Mesenchymal stem cell (in vitro differentiated cells and primary cell): ENCODE measurements around the gene MGAT4B.

Experiments
- DNase-seq: peaks from one replicate; pipeline ENCODE4 v3.0.0-alpha.2; 2013
- H2AFZ ChIP-seq: one replicate; pipeline ENCODE4 v1.6.1; 2013; ENCODE audit warnings: low read depth, mild to moderate bottlenecking, control low read depth, inconsistent platforms, low read length, moderate library complexity
- H2AK5ac ChIP-seq: 2 replicates; pipeline ENCODE4 v1.6.1; 2013; ENCODE audit warnings: low read length, moderate library complexity, mild to moderate bottlenecking, inconsistent platforms; ENCODE audit not compliant: severe bottlenecking
- H2BK120ac ChIP-seq: one replicate; pipeline ENCODE4 v1.6.1; 2013; ENCODE audit warnings: low read depth, mild to moderate bottlenecking, inconsistent platforms, low read length, moderate library complexity
- H2BK12ac ChIP-seq, 2 experiments: one replicate each; pipeline ENCODE4 v1.6.1; 2013; ENCODE audit warnings: inconsistent platforms in 2 of 2, low read length in 2 of 2, mild to moderate bottlenecking in 2 of 2, moderate library complexity in 2 of 2, control low read depth in 1 of 2
- H2BK15ac ChIP-seq: one replicate; pipeline ENCODE4 v1.6.1; 2013; ENCODE audit warnings: mild to moderate bottlenecking, low read depth, inconsistent platforms; ENCODE audit not compliant: poor library complexity, severe bottlenecking
- H2BK5ac ChIP-seq: 2 replicates; pipeline ENCODE4 v1.6.1; 2013; ENCODE audit warnings: low read depth, mild to moderate bottlenecking, low read length, control low read depth, inconsistent platforms; ENCODE audit not compliant: poor library complexity, severe bottlenecking
- H3K14ac ChIP-seq, 2 experiments: one replicate each; pipeline ENCODE4 v1.6.1; 2013; ENCODE audit warnings: inconsistent platforms in 2 of 2, low read length in 2 of 2, control low read depth in 1 of 2, mild to moderate bottlenecking in 1 of 2, moderate library complexity in 1 of 2
- H3K18ac ChIP-seq, 2 experiments: one replicate each; pipeline ENCODE4 v1.6.1; 2013; ENCODE audit warnings: inconsistent platforms in 2 of 2, low read length in 2 of 2, control low read depth in 1 of 2, low read depth in 1 of 2, mild to moderate bottlenecking in 1 of 2
- H3K23ac ChIP-seq, 2 experiments: one replicate each; pipeline ENCODE4 v1.6.1; 2013; ENCODE audit warnings: inconsistent platforms in 2 of 2, low read length in 2 of 2, mild to moderate bottlenecking in 2 of 2, moderate library complexity in 2 of 2, control low read depth in 1 of 2
- H3K27ac ChIP-seq: 2 replicates; pipeline ENCODE4 v1.5.1; 2013; ENCODE audit warnings: mild to moderate bottlenecking, moderate library complexity, low read length, control low read depth, inconsistent platforms; ENCODE audit not compliant: poor library complexity, severe bottlenecking
- H3K27me3 ChIP-seq, 2 experiments: 2 replicates each; pipeline versions ENCODE4 v1.6.1 to v1.7.0; 2013; ENCODE audit warnings: low read length in 2 of 2, mild to moderate bottlenecking in 2 of 2, moderate library complexity in 2 of 2, control low read depth in 1 of 2, inconsistent platforms in 1 of 2; ENCODE audit not compliant: control insufficient read depth in 1 of 2, insufficient read depth in 1 of 2
- H3K36me3 ChIP-seq, 2 experiments: 2 replicates each; pipeline versions ENCODE4 v1.6.1 to v1.7.0; 2013; ENCODE audit warnings: low read length in 2 of 2, control low read depth in 1 of 2, inconsistent platforms in 1 of 2, low read depth in 1 of 2, mild to moderate bottlenecking in 1 of 2; ENCODE audit not compliant: insufficient read depth in 2 of 2, control insufficient read depth in 1 of 2
- H3K4ac ChIP-seq, 2 experiments: one replicate each; pipeline ENCODE4 v1.6.1; 2013; ENCODE audit warnings: inconsistent platforms in 2 of 2, low read length in 2 of 2, mild to moderate bottlenecking in 2 of 2, moderate library complexity in 2 of 2, control low read depth in 1 of 2, low read depth in 1 of 2
- H3K4me1 ChIP-seq: 2 replicates; pipeline ENCODE4 v1.6.1; 2013; ENCODE audit warnings: low read depth, low read length, control low read depth; ENCODE audit not compliant: control insufficient read depth, insufficient read depth
- H3K4me2 ChIP-seq: 2 replicates; pipeline ENCODE4 v1.6.1; 2013; ENCODE audit warnings: low read length, mild to moderate bottlenecking, inconsistent platforms; ENCODE audit not compliant: poor library complexity, severe bottlenecking
- H3K4me3 ChIP-seq, 2 experiments: 2 replicates each; pipeline versions ENCODE4 v1.5.1 to v1.7.0; 2013; ENCODE audit warnings: low read length in 2 of 2, mild to moderate bottlenecking in 2 of 2, control low read depth in 1 of 2, low read depth in 1 of 2; ENCODE audit not compliant: insufficient read depth in 1 of 2
- H3K79me1 ChIP-seq: replicated peaks from 2 replicates; pipeline ENCODE4 v1.6.1; 2013; ENCODE audit warnings: mild to moderate bottlenecking, control low read depth, low read length, inconsistent platforms; ENCODE audit not compliant: poor library complexity, severe bottlenecking
- H3K9ac ChIP-seq: 2 replicates; pipeline ENCODE4 v1.7.0; 2013; ENCODE audit warnings: mild to moderate bottlenecking, low read length, moderate library complexity
- H3K9me3 ChIP-seq: 2 replicates; pipeline ENCODE4 v1.7.0; 2013; ENCODE audit warnings: mild to moderate bottlenecking, low read length; ENCODE audit not compliant: control insufficient read depth
- H4K8ac ChIP-seq: one replicate; pipeline ENCODE4 v1.6.1; 2013; ENCODE audit warnings: inconsistent platforms, mild to moderate bottlenecking, low read length, moderate library complexity
- H4K91ac ChIP-seq: one replicate; pipeline ENCODE4 v1.6.1; 2013; ENCODE audit warnings: mild to moderate bottlenecking, low read length, inconsistent platforms
- WGBS: methylation state at CpG from one replicate; pipeline ENCODE4 v1.1.7; 2013; ENCODE audit warnings: mixed read lengths; 5-methylcytosine and 5-hydroxymethylcytosine counted together

Gene MGAT4B

GRCh38 chr5:179795863-179796833, 10.5 kb downstream of the MGAT4B start:
- Histone ChIP-seq H3K79me1 (peaks cover 23% of the 10 kb centered on the region), H3K9me3 (no peaks in the 10 kb centered on the region), H3K36me3 (peaks cover 44 to 51% of the 10 kb centered on the region in 2 experiments), H2BK5ac (no peak overlapping the region), H4K91ac (peak overlapping the region; percentile 9), H3K27me3 (no peaks in the 10 kb centered on the region), H3K4me2 (peak overlapping the region; percentile 94), H3K14ac (peak overlapping the region in 1 of 2 experiments; percentile 19), H3K4me3 (peak overlapping the region; percentile 66 to 71), H2BK12ac (peak overlapping the region in 1 of 2 experiments; percentile 13), H3K9ac (peak overlapping the region; percentile 83), H3K4ac (peak overlapping the region in 1 of 2 experiments; percentile 57), H3K27ac (no peak overlapping the region), H3K4me1 (peaks cover 33% of the 10 kb centered on the region), H2BK120ac (no peak overlapping the region), H3K18ac (peak overlapping the region; percentile 24 to 76), H2AK5ac (no peak overlapping the region), H4K8ac (peak overlapping the region; percentile 71), H2AFZ (no peak overlapping the region), H2BK15ac (peak overlapping the region; percentile 73), H3K23ac (peak overlapping the region in 1 of 2 experiments; percentile 29)
- 3% methylated on average over 89 of the region's 113 CpGs for WGBS
- peak; percentile 84 for DNase-seq

DNA sequence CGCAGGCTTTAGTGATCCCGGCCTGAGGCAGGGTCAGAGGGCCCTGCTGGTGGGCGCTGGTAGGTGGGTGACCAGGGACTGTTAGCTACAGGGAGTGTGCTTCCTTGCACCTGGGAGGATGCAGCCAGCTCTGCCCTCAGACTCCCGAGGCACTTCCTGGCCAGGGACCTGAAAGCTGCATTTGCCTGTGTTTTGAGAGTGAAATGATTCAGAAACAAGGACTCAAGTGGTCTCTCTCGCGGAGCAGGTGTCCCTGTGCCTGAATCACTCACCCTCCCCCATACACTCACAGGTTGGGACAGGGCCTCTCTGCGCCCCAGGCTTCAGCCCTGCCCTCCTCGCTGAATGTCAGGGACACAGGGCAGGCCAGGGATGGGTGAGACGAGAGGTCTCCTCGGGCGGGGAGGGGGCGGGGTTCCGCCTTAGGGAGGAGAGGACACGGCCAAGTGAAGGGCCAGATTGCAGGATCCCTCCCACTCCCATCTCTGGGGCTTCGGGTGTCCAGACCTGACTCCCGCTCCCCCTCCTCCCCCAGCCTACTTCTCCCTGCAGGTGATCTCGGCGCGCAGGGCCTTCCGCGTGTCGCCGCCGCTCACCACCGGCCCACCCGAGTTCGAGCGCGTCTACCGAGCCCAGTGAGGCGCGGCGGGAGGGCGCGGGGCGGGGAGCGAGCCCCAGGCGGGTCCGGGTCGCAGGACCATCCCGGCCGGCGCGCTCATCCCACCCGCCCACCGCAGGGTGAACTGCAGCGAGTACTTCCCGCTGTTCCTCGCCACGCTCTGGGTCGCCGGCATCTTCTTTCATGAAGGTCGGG, 11.4 kb downstream of the MGAT4B start:
- peaks cover 33% of the 10 kb centered on the region for H3K4me1 ChIP-seq
- H2BK5ac ChIP-seq, result no peak overlapping the region
- peak overlapping the region in 1 of 2 experiments; percentile 57 for H3K4ac ChIP-seq
- H2AK5ac ChIP-seq, result no peak overlapping the region
- no peaks in the 10 kb centered on the region for H3K9me3 ChIP-seq
- H3K36me3 ChIP-seq, result peaks cover 36 to 42% of the 10 kb centered on the region in 2 experiments
- peak overlapping the region; percentile 9 for H4K91ac ChIP-seq
- peak overlapping the region in 1 of 2 experiments; percentile 76 for H3K18ac ChIP-seq
- 7% methylated on average over 40 of the region's 53 CpGs for WGBS
- peak overlapping the region; percentile 66 to 71 for H3K4me3 ChIP-seq
- H3K79me1 ChIP-seq, result peaks cover 15% of the 10 kb centered on the region
- H3K27ac ChIP-seq, result no peak overlapping the region
- no peaks in the 10 kb centered on the region for H3K27me3 ChIP-seq
- peak overlapping the region; percentile 73 for H2BK15ac ChIP-seq
- H2BK12ac ChIP-seq, result peak overlapping the region in 1 of 2 experiments; percentile 13
- no peak overlapping the region for H2BK120ac ChIP-seq
- peak overlapping the region in 1 of 2 experiments; percentile 19 for H3K14ac ChIP-seq
- H3K4me2 ChIP-seq, result peak overlapping the region; percentile 94
- H4K8ac ChIP-seq, result peak overlapping the region; percentile 5
- DNase-seq, result no peak
- peak overlapping the region in 1 of 2 experiments; percentile 56 for H3K23ac ChIP-seq
- H2AFZ ChIP-seq, result no peak overlapping the region
- no peak overlapping the region for H3K9ac ChIP-seq

GRCh38 chr5:179794575-179794974, 12.1 kb downstream of the MGAT4B start:
- Histone ChIP-seq H3K14ac (no peak overlapping the region), H2AFZ (no peak overlapping the region), H2BK15ac (no peak overlapping the region), H3K27ac (no peak overlapping the region), H2BK12ac (no peak overlapping the region), H3K23ac (no peak overlapping the region), H2BK5ac (no peak overlapping the region), H3K4me2 (no peak overlapping the region), H3K79me1 (peaks cover 9% of the 10 kb centered on the region), H4K91ac (no peak overlapping the region), H3K9me3 (no peaks in the 10 kb centered on the region), H3K36me3 (peaks cover 29 to 35% of the 10 kb centered on the region in 2 experiments), H3K4me1 (peaks cover 33% of the 10 kb centered on the region), H3K18ac (no peak overlapping the region), H4K8ac (no peak overlapping the region), H3K27me3 (no peaks in the 10 kb centered on the region), H2AK5ac (no peak overlapping the region), H3K4ac (no peak overlapping the region), H2BK120ac (no peak overlapping the region), H3K4me3 (no peak overlapping the region), H3K9ac (peak overlapping the region; percentile 41)
- DNase-seq, result no peak
- 87% methylated on average over 3 of the region's 3 CpGs for WGBS
